HG02884 (cell line): ENCODE measurements around the gene MXRA8.

Experiments used
- ATAC-seq: cut with Tn5 transposase; IDR thresholded peaks from one replicate; pipeline ENCODE4 v1.9.1; 2021; ENCODE audit warnings: mild to moderate bottlenecking, moderate library complexity; ENCODE audit not compliant: unreplicated experiment

The MXRA8 gene

GRCh38 chr1:1352786-1353388, 5.5 kb downstream of the MXRA8 start:
- ATAC-seq = no peak

- no peak for ATAC-seq
Measured at GRCh38 chr1:1351511-1352427, 6.6 kb downstream of the MXRA8 start.

- peak; percentile 47 for ATAC-seq
Measured at GRCh38 chr1:1349256-1350012, 8.9 kb downstream of the MXRA8 start, which contains the start of gene DVL1. Gene DVL1, minus strand, starts transcription at chr1:1349418. Its CDS starts 353 bp downstream, at chr1:1349065.

- ATAC-seq = peak; percentile 15
Measured at GRCh38 chr1:1348420-1349255, 9.7 kb downstream of the MXRA8 start.

- no peak for ATAC-seq
Measured at GRCh38 chr1:1347663-1348419, 10.5 kb downstream of the MXRA8 start.

- no peak for ATAC-seq
Measured at GRCh38 chr1:1347026-1347595, 11.2 kb downstream of the MXRA8 start.

- ATAC-seq = no peak
Measured at GRCh38 chr1:1346501-1346890, 11.9 kb downstream of the MXRA8 start.

GRCh38 chr1:1345860-1346500, 12.4 kb downstream of the MXRA8 start:
- ATAC-seq = no peak

GRCh38 chr1:1345384-1345783, 13.0 kb downstream of the MXRA8 start:
- no peak for ATAC-seq

GRCh38 chr1:1344655-1345361, 13.5 kb downstream of the MXRA8 start:
- ATAC-seq = no peak

- ATAC-seq = no peak
Measured at GRCh38 chr1:1343811-1344421, 14.4 kb downstream of the MXRA8 start.

GRCh38 chr1:1342584-1343115, 15.7 kb downstream of the MXRA8 start:
- ATAC-seq = no peak

- ATAC-seq = no peak
Measured at GRCh38 chr1:1342061-1342562, 16.2 kb downstream of the MXRA8 start.

GRCh38 chr1:1341549-1342021, 16.8 kb downstream of the MXRA8 start:
- no peak for ATAC-seq

- no peak for ATAC-seq
Measured at GRCh38 chr1:1340791-1341548, 17.4 kb downstream of the MXRA8 start.

- ATAC-seq = no peak
Measured at GRCh38 chr1:1340185-1340584, 18.2 kb downstream of the MXRA8 start.

GRCh38 chr1:1338278-1338677, 20.1 kb downstream of the MXRA8 start:
- ATAC-seq = no peak
